D721Med (cell line): ENCODE data around the gene ARHGEF1.
A peak's percentile ranks its signal among the peaks of the same experiment; 100 is the strongest.

Experiments
- DNase-seq: peaks from one replicate; pipeline ENCODE4 v3.0.0; 2011; ENCODE audit warnings: low spot score; ENCODE audit not compliant: insufficient read length
- FAIRE-seq: peaks from 2 replicates; lab custom pipeline; 2011; peaks lifted over from hg19 to GRCh38; lab: Jason Lieb, UNC
- CTCF ChIP-seq: IDR thresholded peaks from 2 replicates; pipeline ENCODE4 v1.5.1; 2012; ENCODE audit warnings: mild to moderate bottlenecking, control low read depth; ENCODE audit not compliant: insufficient read depth; ENCODE audit errors: missing control alignments

Gene ARHGEF1

GRCh38 chr19:41945135-41945766 is 62.3 kb downstream of the ARHGEF1 start:
- DNase-seq (no peak), FAIRE-seq (no peak)
- no peak for TF ChIP-seq CTCF

- DNase-seq (no peak), FAIRE-seq (no peak)
- TF ChIP-seq CTCF = no peak
Measured at GRCh38 chr19:41947091-41947490, 64.1 kb downstream of the ARHGEF1 start.

DNA sequence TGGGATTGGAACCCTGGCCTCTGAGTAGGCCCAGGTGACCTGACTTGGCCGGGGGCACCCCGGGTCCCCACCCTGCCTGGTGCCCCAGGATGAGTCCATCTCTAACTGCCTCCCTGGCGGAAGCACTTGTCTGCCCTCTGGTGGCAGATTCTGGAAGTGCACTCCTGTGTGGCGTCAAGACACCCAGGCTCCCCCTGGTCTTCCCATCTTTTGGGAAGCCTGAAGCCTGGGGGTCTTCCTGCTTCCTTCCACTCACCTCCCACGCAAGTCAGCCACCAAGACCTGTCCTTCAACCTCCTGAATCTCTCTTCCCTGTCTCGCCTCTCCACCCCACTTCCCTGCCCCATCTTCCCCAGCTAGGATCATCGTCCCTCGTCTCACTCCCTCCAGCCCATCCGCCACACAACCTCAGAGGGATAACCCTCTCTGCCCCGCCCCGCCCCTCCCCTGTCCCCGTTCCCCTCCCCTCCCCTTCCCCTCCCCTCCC is 68.7 kb downstream of the ARHGEF1 start:
- FAIRE-seq (no peak), DNase-seq (peak; percentile 91)
- TF ChIP-seq CTCF = peak; percentile 91

- TF ChIP-seq CTCF = no peak
- DNase-seq = no peak
- no peak for FAIRE-seq
Measured at GRCh38 chr19:41955521-41955920, 72.5 kb downstream of the ARHGEF1 start.

GRCh38 chr19:41956621-41957020 is 73.6 kb downstream of the ARHGEF1 start:
- no peak for DNase-seq
- FAIRE-seq = no peak
- TF ChIP-seq CTCF = no peak
